HG03442 (cell line): Measurements from ENCODE around the gene TSSK2.

Experiments used
- ATAC-seq: cut with Tn5 transposase; IDR thresholded peaks from one replicate; pipeline ENCODE4 v1.9.1; 2021; ENCODE audit warnings: mild to moderate bottlenecking, moderate library complexity; ENCODE audit not compliant: unreplicated experiment

Gene TSSK2

GRCh38 chr22:19167106-19167869, 36.2 kb downstream of the TSSK2 start:
- ATAC-seq: no peak

GRCh38 chr22:19168088-19168890, 37.2 kb downstream of the TSSK2 start:
- no peak for ATAC-seq

- no peak for ATAC-seq
Measured at GRCh38 chr22:19169002-19169946, 38.2 kb downstream of the TSSK2 start.

GRCh38 chr22:19169947-19170318, 38.8 kb downstream of the TSSK2 start:
- no peak for ATAC-seq

- no peak for ATAC-seq
Measured at GRCh38 chr22:19172213-19173046, 41.3 kb downstream of the TSSK2 start.

- ATAC-seq: no peak
Measured at GRCh38 chr22:19173047-19174035, 42.2 kb downstream of the TSSK2 start.

- ATAC-seq: no peak
Measured at GRCh38 chr22:19174106-19175025, 43.3 kb downstream of the TSSK2 start.

GRCh38 chr22:19175026-19175601, 44.0 kb downstream of the TSSK2 start:
- ATAC-seq: no peak

- ATAC-seq: no peak
Measured at GRCh38 chr22:19175602-19176174, 44.6 kb downstream of the TSSK2 start.

GRCh38 chr22:19176175-19176643, 45.1 kb downstream of the TSSK2 start:
- ATAC-seq: no peak

GRCh38 chr22:19176732-19177131, 45.6 kb downstream of the TSSK2 start:
- ATAC-seq: no peak

- ATAC-seq: no peak
Measured at GRCh38 chr22:19177164-19178064, 46.3 kb downstream of the TSSK2 start.

- peak; percentile 32 for ATAC-seq
Measured at GRCh38 chr22:19178065-19178656, 47.1 kb downstream of the TSSK2 start.

- ATAC-seq: peak; percentile 55
Measured at GRCh38 chr22:19178657-19179496, 47.8 kb downstream of the TSSK2 start, which contains the start of gene SLC25A1. TSS of gene SLC25A1 (minus strand) at chr22:19178736. CDS start at chr22:19178673, 63 bp downstream.
